Ovary (tissue), 9 donors: ENCODE results near the gene CYGB. TPM values are rescaled to one million over a fixed set of nuclear protein-coding genes. Genes with fewer than 3 reads are reported as not detected.

Source experiments
- DNase-seq, 5 donors: peaks; one replicate each; pipeline ENCODE4 v3.0.0-alpha.2; 2019 to 2020
- H3K27ac ChIP-seq, 2 donors: fragments of 200-600 bp; one replicate each; pipeline versions ENCODE4 v1.5.1 to v1.8.0; 2019 to 2022
- H3K27me3 ChIP-seq: fragments of 200-600 bp; one replicate; pipeline ENCODE4 v1.8.0; 2022
- H3K36me3 ChIP-seq: fragments of 200-600 bp; sonication (generic); one replicate; pipeline ENCODE4 v1.5.1; 2019
- H3K4me1 ChIP-seq: one replicate; pipeline ENCODE4 v1.8.1; 2013; ENCODE audit warnings: mild to moderate bottlenecking, moderate library complexity; ENCODE audit not compliant: insufficient read depth
- H3K4me3 ChIP-seq: fragments of 200-600 bp; sonication (generic); one replicate; pipeline ENCODE4 v1.5.1; 2017
- H3K9me3 ChIP-seq, 2 donors: fragments of 200-600 bp in 1 of 2; sonication (generic) in 1 of 2; one replicate each; pipeline versions ENCODE4 v1.5.1 to v1.8.1; 2013 to 2019; ENCODE audit warnings: mild to moderate bottlenecking in 1 of 2, moderate library complexity in 1 of 2
- CTCF ChIP-seq, 3 donors: fragments of 450-650 bp in 2 of 3; fragments of 200-600 bp in 1 of 3; IDR thresholded peaks; one replicate each; pipeline versions ENCODE4 v1.5.1 to v1.8.0; 2016 to 2022; ENCODE audit warnings: antibody characterized with exemption in 3 of 3, mild to moderate bottlenecking in 1 of 3
- EP300 ChIP-seq: sonication (generic); formaldehyde crosslinking; IDR thresholded peaks from one replicate; pipeline ENCODE4 v1.6.1; 2017; ENCODE audit warnings: antibody characterized with exemption
- POLR2A ChIP-seq: fragments of 450-650 bp; IDR thresholded peaks from one replicate; pipeline ENCODE4 v1.6.1; 2017; ENCODE audit warnings: antibody characterized with exemption, mild to moderate bottlenecking, moderate library complexity
- WGBS, 3 donors: extraction: QIAGEN DNeasy Blood & Tissue Kit in 1 of 3; methylation state at CpG; one replicate each; pipeline versions ENCODE4 v1.1.5 to v1.1.7; 2013 to 2017; 5-methylcytosine and 5-hydroxymethylcytosine counted together
- intact Hi-C, 4 donors: fragments of 100-400 bp; cut with DNase I; formaldehyde crosslinking; loops; one replicate each; pipeline versions ENCODE4 v1.11.0 to v1.15.1; 2022 to 2023
- polyA plus RNA-seq, 2 donors: library from polyadenylated mRNA; stranded (reverse); fragments of 200-250 nt in 1 of 2; fragments of 350-450 nt in 1 of 2; fragmentation: Illumina TruSeq in 1 of 2; extraction: RNeasy Lipid Tissue Mini Kit (QIAGEN cat#74804) in 1 of 2; gene quantifications; one replicate each; pipeline ENCODE4 v1.2.3, GENCODE V29; 2013 to 2014
- total RNA-seq, 7 donors: library from RNA; depleted of rRNA in 2 of 7; stranded (reverse); fragments of >200 nt in 2 of 7; fragmentation: NEBNext Ultra II Directional in 3 of 7; extraction: Animal tissue kit (Norgen Biotek cat#: 25700) in 3 of 7; gene quantifications; one replicate each; pipeline versions ENCODE4 v1.1.0 to v1.2.4, GENCODE V29; 2016 to 2023
- donor health status: DM: no; HTN: no; CAD: no; lungs with moderate emphysema.
- donor health status: DM: no; HTN: no; CAD: no.
- donor health status: Bipolar disorder and iron deficiency.
- donor health status: DM: yes; HTN: yes; CAD: no.
- donor health status: DM: no; HTN: no; CAD: no.
- donor health status: DM: yes; HTN: yes; CAD: no.

The CYGB gene
- total and polyA plus RNA-seq, 9 donors = 3.9 to 35.7 (median 8.1) TPM

- 1% methylated on average over 14 of the region's 14 CpGs for WGBS, 3 donors
- TF ChIP-seq POLR2A = no peak
- TF ChIP-seq CTCF (IDR thresholded peaks at IDR 0.05) = peak in 2 of 3 donors; percentile 13 to 15
- no peak for TF ChIP-seq EP300
- intact Hi-C loops = no loop called here
- Histone ChIP-seq H3K36me3 (no peaks in the 10 kb centered on the region), H3K4me1 (peaks cover 26% of the 10 kb centered on the region), H3K9me3 (no peaks in the 10 kb centered on the region), H3K27ac (peak overlapping the region in 1 of 2 donors; percentile 41), H3K27me3 (no peaks in the 10 kb centered on the region), H3K4me3 (peak overlapping the region; percentile 58)
- no peak for DNase-seq
Measured at GRCh38 chr17:76558198-76559095, 20.9 kb upstream of the CYGB start.

- 0 to 1% (median 1%) methylated on average over 55 of the region's 55 CpGs for WGBS, 3 donors
- no peaks in the 10 kb centered on the region for H3K9me3 ChIP-seq
- TF ChIP-seq POLR2A (peak; percentile 85), CTCF (IDR thresholded peaks at IDR 0.05) (peak; percentile 30 to 74 (median 73)), EP300 (no peak)
Measured at GRCh38 chr17:76557368-76558197, 20.1 kb upstream of the CYGB start.

GRCh38 chr17:76556765-76557367 lies 19.4 kb upstream of the CYGB start:
- intact Hi-C loops = no loop called here
- no peaks in the 10 kb centered on the region for H3K27me3 ChIP-seq
- peak overlapping the region; percentile 41 to 43 for H3K27ac ChIP-seq
- H3K36me3 ChIP-seq = no peaks in the 10 kb centered on the region
- H3K4me3 ChIP-seq = peak overlapping the region; percentile 58
- peaks cover 23% of the 10 kb centered on the region for H3K4me1 ChIP-seq
- H3K9me3 ChIP-seq = no peaks in the 10 kb centered on the region
- TF ChIP-seq EP300 (no peak), POLR2A (peak; percentile 6)
- WGBS, 3 donors = 17 to 34% (median 18%) methylated on average over 30 of the region's 30 CpGs
- DNase-seq = peak in 1 of 5 donors; percentile 44

More at GRCh38 chr17:76557368-76558197, 20.1 kb upstream of the CYGB start:
- H3K27ac ChIP-seq = peak overlapping the region; percentile 41 to 43
- H3K4me1 ChIP-seq = peaks cover 26% of the 10 kb centered on the region
- peak; percentile 93 to 95 (median 94) for DNase-seq
- peak overlapping the region; percentile 58 for H3K4me3 ChIP-seq
- intact Hi-C loops = no loop called here
- no peaks in the 10 kb centered on the region for H3K36me3 ChIP-seq
- H3K27me3 ChIP-seq = no peaks in the 10 kb centered on the region

GRCh38 chr17:76554131-76554530 lies 16.6 kb upstream of the CYGB start:
- H3K27ac ChIP-seq = no peak overlapping the region
- 73 to 74% (median 73%) methylated on average over 6 of the region's 6 CpGs for WGBS, 3 donors
- TF ChIP-seq CTCF (IDR thresholded peaks at IDR 0.05) = no peak
- no peak for TF ChIP-seq EP300
- TF ChIP-seq POLR2A = no peak

More at GRCh38 chr17:76554131-76554530, 16.6 kb upstream of the CYGB start:
- H3K27me3 ChIP-seq = no peaks in the 10 kb centered on the region
- H3K4me3 ChIP-seq = no peak overlapping the region
- intact Hi-C loops = loop anchor here in 1 of 4 donors (5.0 kb wide), 1 partner anchor 1397 kb away; no protein-coding TSS in a partner anchor
- H3K9me3 ChIP-seq = no peaks in the 10 kb centered on the region
- no peaks in the 10 kb centered on the region for H3K36me3 ChIP-seq
- peaks cover 4% of the 10 kb centered on the region for H3K4me1 ChIP-seq
- DNase-seq = no peak
